WI38 (cell line): ENCODE results near the gene MUC22.

Experiments
- H3K4me3 ChIP-seq: 2 replicates; pipeline ENCODE4 v1.5.1; 2011; ENCODE audit warnings: low read depth, mild to moderate bottlenecking, control low read depth, low read length
- CTCF ChIP-seq: IDR thresholded peaks from 2 replicates; pipeline ENCODE4 v1.5.1; 2012; ENCODE audit warnings: low read depth, mild to moderate bottlenecking, control low read depth, low read length

Gene MUC22

GRCh38 chr6:30970946-30971345 is 39.3 kb upstream of the MUC22 start:
- H3K4me3 ChIP-seq: no peak overlapping the region
- TF ChIP-seq CTCF: no peak

GRCh38 chr6:30972816-30973215 is 37.5 kb upstream of the MUC22 start:
- no peak for TF ChIP-seq CTCF
- no peak overlapping the region for H3K4me3 ChIP-seq

DNA sequence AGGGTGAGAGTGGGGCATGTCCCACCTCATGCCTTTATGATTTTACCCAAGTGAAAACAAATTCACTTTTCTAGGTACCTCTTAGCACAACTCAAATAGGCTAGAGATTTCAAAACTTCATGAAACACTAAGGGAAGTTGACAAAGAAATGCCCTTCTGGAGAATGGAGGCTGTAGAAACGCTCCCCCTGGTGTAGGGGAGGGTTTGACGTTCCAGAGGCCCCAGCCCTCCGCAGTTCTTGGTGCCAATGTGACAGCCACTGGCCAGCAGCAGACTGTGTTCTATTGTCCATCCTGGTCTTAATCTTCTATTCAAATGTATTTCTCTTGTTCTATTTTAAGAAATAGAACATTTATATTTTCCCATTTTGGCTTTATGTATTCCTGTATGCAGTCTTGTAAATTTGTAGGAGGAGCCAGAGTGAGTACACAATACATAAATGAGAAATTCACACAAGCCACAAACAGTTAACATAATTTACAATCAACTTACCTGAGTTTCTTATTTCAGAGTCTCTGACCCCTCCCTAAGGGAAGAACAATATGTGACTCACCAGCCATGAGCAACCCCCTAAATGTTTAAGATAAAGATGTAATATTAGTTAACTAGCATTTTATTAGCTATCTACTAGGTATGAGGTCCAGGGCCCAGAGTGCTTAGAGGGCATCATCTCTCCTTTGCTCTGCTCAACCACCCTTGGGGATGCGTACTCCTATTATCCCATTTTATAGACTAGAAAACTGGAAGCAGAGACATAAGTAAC is 35.6 kb upstream of the MUC22 start:
- TF ChIP-seq CTCF: no peak
- H3K4me3 ChIP-seq: no peak overlapping the region

GRCh38 chr6:30979141-30979540 is 31.1 kb upstream of the MUC22 start:
- TF ChIP-seq CTCF: no peak
- no peak overlapping the region for H3K4me3 ChIP-seq

DNA sequence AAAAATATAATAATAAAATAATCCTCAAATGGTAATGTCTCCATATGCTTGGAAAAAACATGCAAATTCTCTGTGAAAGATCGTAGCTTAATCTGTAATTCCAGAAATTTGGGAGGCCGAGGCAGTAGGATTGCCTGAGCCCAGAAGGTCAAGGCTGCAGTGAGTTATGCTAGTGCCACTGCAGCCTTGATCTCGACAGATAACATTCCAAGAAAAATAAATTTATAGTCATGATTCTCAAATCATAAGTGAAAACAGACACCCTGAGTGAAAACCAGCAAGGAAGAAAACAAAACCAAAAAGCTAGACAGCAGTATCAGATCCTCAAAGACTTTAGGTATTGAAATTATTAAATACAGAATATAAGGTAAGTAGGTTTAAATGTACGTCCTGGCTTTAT is 30.6 kb upstream of the MUC22 start:
- H3K4me3 ChIP-seq: no peak overlapping the region
- no peak for TF ChIP-seq CTCF

- peak; percentile 30 for TF ChIP-seq CTCF
- H3K4me3 ChIP-seq: peak overlapping the region; percentile 37; the same call in 1 of the 2 replicates
Observed at GRCh38 chr6:30981942-30982772, 28.1 kb upstream of the MUC22 start.

GRCh38 chr6:30983439-30983838 is 26.8 kb upstream of the MUC22 start, which contains the start of gene MUC21:
MUC21 (plus strand) TSS chr6:30983718; CDS start chr6:30983959, 241 bp downstream.
- no peak for TF ChIP-seq CTCF
- no peak within 1 kb of the TSS for H3K4me3 ChIP-seq
